Measurements from ENCODE around the gene SLC2A13.
"Not testable (repeated sequence)": the region's sequence is repeated elsewhere in the genome, so short reads cannot be mapped to it uniquely, and the experiment has no call there.

SLC2A13 gene

GRCh38 chr12:39868328-39868725 is 237.6 kb downstream of the SLC2A13 start:
- DNase-seq (ENCODE audit: low read depth in 3 of 3): no peak

GRCh38 chr12:39867631-39868327 is 238.1 kb downstream of the SLC2A13 start:
- DNase-seq (ENCODE audit: low read depth in 3 of 3): no peak

- DNase-seq (ENCODE audit: low read depth in 3 of 3): no peak
Observed at GRCh38 chr12:39866135-39866534, 239.7 kb downstream of the SLC2A13 start.

GRCh38 chr12:39860695-39861094 is 245.2 kb downstream of the SLC2A13 start:
- no peak for DNase-seq (ENCODE audit: low read depth in 3 of 3)

GRCh38 chr12:39853003-39853402 is 252.9 kb downstream of the SLC2A13 start:
- DNase-seq (ENCODE audit: low read depth in 3 of 3): no peak

GRCh38 chr12:39852346-39852745 is 253.5 kb downstream of the SLC2A13 start:
- no peak for DNase-seq (ENCODE audit: low read depth in 3 of 3)

- DNase-seq (ENCODE audit: low read depth in 3 of 3): not testable (repeated sequence)
Observed at GRCh38 chr12:39848218-39848617, 257.7 kb downstream of the SLC2A13 start.

GRCh38 chr12:39846971-39847650 is 258.8 kb downstream of the SLC2A13 start:
- no peak for DNase-seq (ENCODE audit: low read depth in 3 of 3)

GRCh38 chr12:39846304-39846703 is 259.6 kb downstream of the SLC2A13 start:
- DNase-seq (ENCODE audit: low read depth in 3 of 3): no peak

- DNase-seq (ENCODE audit: low read depth in 3 of 3): no peak
Observed at GRCh38 chr12:39840422-39840821, 265.5 kb downstream of the SLC2A13 start.

- no peak for DNase-seq (ENCODE audit: low read depth in 3 of 3)
Observed at GRCh38 chr12:39839072-39839471, 266.8 kb downstream of the SLC2A13 start.

- no peak for DNase-seq (ENCODE audit: low read depth in 3 of 3)
Observed at GRCh38 chr12:39835517-39836489, 270.1 kb downstream of the SLC2A13 start.

GRCh38 chr12:39831587-39832315 is 274.1 kb downstream of the SLC2A13 start:
- DNase-seq (ENCODE audit: low read depth in 3 of 3): no peak

- no peak for DNase-seq (ENCODE audit: low read depth in 3 of 3)
Observed at GRCh38 chr12:39830852-39831520, 274.9 kb downstream of the SLC2A13 start.

- DNase-seq (ENCODE audit: low read depth in 3 of 3): no peak
Observed at GRCh38 chr12:39830171-39830570, 275.7 kb downstream of the SLC2A13 start.

- no peak for DNase-seq (ENCODE audit: low read depth in 3 of 3)
Observed at GRCh38 chr12:39824505-39825212, 281.2 kb downstream of the SLC2A13 start.

- no peak for DNase-seq (ENCODE audit: low read depth in 3 of 3)
Observed at GRCh38 chr12:39816671-39817185, 289.2 kb downstream of the SLC2A13 start.

- no peak for DNase-seq (ENCODE audit: low read depth in 3 of 3)
Observed at GRCh38 chr12:39815746-39816145, 290.1 kb downstream of the SLC2A13 start.

- DNase-seq (ENCODE audit: low read depth in 3 of 3): no peak
Observed at GRCh38 chr12:39814626-39815025, 291.3 kb downstream of the SLC2A13 start.

GRCh38 chr12:39813776-39814175 is 292.1 kb downstream of the SLC2A13 start:
- DNase-seq (ENCODE audit: low read depth in 3 of 3): no peak
